Body of pancreas (tissue), 4 donors: ENCODE data around the gene OR1D2.
"Not testable (repeated sequence)": the region's sequence is repeated elsewhere in the genome, so short reads cannot be mapped to it uniquely, and the experiment has no call there.

Experiments
- CTCF ChIP-seq, 7 experiments: fragments of 450-650 bp in 4 of 7; fragments of 200-600 bp in 3 of 7; sonication (generic) in 3 of 7; IDR thresholded peaks; one replicate each; pipeline ENCODE4 v1.5.1; 2016 to 2019; ENCODE audit warnings: antibody characterized with exemption in 7 of 7
- POLR2A ChIP-seq, 3 donors: fragments of 450-650 bp; IDR thresholded peaks; one replicate each; pipeline ENCODE4 v1.6.1; 2016; ENCODE audit warnings: antibody characterized with exemption in 3 of 3, mild to moderate bottlenecking in 2 of 3

- not testable (repeated sequence) for TF ChIP-seq POLR2A, CTCF (IDR thresholded peaks at IDR 0.05)
Observed at GRCh38 chr17:3137494-3137893, 33.3 kb upstream of the OR1D2 start.
